GM19351 (cell line): ENCODE data around the gene RAB3C.
"Not testable (repeated sequence)": the region's sequence is repeated elsewhere in the genome, so short reads cannot be mapped to it uniquely, and the experiment has no call there.

Experiments
- ATAC-seq: cut with Tn5 transposase; IDR thresholded peaks from one replicate; pipeline ENCODE4 v1.9.1; 2021; ENCODE audit warnings: mild to moderate bottlenecking, moderate library complexity; ENCODE audit not compliant: unreplicated experiment

RAB3C gene

DNA sequence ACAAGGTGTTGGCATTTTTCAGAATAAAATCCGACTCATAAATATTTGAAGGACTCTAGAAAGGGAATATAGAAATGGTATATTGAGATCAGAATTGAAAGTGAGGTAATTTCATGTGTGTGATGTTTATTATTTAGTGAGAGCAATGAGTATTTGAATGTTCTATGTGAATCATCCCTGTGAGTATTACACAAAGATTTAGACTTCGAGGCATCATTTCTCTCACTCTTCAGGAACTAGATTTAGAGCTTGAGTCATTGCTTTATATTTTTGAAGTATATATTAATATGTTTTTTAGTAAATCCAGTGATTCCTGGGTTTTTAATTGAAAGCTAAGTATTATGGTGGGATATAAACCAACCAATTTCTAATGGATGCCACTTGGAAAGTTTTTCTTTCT lies 91.2 kb downstream of the RAB3C start:
- ATAC-seq, result no peak

DNA sequence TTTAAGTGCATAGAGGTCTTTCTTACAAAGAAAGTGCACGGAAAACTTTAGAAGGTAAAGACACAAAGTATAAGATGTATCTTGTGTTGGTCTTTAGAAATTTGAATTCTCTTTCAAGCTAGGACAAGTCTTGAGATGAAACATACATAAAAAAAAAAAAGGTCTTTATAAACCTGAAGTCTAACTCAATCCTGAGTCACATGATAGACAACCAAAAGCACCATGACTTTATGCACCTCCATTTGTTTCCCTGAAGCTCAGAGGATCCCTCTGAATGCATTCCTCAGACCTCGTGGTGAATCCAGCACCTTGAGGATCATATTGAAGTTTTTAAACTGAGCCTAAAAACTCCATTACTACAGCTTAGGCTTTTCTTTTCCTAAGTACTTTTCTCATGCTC lies 91.8 kb downstream of the RAB3C start:
- ATAC-seq, result no peak

DNA sequence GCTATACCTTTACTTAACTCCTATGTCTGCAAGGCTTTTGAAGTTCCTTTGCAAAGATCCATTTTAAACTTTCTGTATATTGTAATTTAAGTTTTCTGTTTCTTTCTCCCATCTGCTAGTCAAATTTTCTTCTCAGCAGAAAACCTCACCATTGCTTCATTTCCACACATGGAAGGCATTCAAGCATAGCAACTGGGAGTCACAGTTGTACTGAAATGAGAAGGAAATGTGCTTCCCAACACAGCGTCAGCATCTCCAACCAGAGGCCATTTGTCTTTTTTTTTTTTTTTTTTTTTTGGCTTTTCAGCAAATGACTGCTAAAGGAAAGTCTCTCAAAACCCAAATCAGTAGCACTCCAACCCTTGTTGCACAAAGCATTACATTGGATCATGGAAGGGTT lies 92.5 kb downstream of the RAB3C start:
- ATAC-seq, result no peak

DNA sequence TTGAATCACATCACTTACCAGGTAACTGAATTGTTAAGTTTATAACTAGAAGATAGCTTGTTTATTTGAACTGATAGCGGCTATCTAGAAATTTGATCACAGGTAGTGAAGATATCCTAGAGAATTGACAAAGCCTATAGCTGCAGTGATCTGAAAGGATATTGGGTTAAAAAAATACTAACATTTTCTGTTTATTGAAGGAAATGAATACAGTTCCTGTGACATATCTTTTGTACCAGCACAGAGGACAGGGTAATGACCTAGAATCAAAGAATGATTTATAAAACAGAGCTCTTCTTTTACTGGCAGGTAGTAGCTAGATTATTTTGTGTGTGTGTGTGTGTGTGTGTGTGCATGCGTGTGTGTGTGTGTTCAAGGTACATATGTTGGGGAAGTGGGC lies 94.8 kb downstream of the RAB3C start:
- ATAC-seq, result no peak

DNA sequence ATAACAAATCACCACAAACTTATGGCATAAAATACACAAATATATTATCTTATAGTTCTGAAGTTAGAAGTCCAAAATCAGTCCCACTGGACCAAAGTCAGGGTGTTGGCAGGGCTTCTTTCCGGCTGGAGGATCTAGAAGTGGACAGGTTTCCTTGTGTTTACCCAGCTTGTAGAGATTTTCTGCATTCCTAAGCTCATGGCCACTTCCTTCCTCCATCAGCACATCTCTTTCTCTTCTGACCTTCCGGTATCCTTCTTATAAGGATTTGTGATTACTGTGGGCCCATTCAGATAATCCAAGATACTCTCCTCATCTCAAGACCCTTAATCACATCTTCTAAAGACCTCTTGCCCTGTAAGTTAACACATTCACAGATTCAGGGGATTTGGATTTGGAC lies 97.6 kb downstream of the RAB3C start:
- ATAC-seq, result no peak

DNA sequence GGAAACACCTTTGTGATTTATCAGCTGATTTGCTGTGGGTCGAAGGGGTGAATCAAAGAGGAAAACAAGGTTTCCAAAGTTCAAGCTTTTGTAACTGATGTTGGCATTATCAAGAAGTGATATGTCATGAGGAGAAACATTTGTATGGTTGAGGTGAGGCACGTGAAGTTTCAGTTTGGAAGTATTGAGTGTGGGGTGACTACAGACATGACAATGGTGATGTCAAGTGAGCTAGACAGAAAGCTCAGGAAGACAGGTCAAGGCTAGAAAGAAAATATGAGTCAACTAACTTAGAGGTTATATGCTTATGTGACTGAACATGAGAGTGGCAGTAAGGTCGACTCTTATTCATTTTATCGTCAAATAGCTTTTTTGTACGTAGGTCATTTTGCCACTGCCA lies 99.1 kb downstream of the RAB3C start:
- ATAC-seq, result no peak

DNA sequence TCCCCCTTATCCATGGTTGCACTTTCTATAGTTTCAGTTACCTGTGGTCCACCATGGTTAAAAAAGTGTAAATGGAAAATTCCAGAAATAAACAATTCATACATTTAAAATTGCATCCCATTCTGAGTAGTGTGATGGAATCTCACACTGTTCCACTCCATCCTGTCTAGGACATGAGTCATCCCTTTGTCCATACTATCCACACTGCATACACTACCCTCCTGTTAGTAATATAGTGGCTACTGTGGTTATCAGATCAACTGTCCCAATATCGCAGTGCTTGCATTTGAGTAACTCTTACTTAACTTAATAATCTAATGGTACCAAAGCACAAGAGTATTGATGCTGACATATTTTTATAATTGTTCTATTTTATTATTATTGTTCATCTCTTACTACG lies 100.7 kb downstream of the RAB3C start:
- ATAC-seq, result no peak

DNA sequence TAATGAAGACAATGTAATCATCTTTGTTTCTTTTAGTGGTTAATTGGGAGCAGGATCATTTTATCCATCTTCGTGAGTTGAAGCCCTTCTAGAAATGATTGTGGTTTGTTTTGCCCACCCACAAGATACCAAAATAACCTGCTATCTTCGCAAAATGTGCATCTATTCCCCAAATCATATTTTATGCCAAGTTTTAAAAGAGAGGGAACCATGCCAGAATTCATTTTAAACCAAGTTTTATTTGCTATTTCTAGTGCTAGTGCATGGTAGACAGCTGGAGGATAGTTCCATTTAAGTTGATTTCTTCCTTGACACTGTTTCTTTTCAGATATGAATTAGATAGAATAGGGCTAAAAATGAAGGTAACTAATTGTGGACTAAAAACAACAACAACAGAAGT lies 104.2 kb downstream of the RAB3C start:
- no peak for ATAC-seq

DNA sequence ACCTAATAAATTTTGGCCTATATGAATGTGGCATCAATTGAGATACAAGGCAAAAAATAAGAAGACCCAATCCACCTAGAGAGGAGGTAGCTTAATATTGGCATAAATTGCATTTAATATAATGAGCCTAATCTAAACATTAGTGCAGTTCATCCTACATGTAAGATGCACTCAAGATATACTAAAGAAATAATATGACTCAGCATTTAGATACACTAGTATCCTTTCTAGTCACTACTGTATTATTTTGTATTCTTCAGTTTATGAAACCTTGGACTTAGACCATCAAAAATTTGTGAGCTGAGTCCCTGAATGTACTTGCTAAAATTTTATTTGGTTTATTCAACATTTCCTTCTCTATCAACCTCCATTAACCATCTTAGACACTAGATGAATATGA lies 104.7 kb downstream of the RAB3C start:
- no peak for ATAC-seq

DNA sequence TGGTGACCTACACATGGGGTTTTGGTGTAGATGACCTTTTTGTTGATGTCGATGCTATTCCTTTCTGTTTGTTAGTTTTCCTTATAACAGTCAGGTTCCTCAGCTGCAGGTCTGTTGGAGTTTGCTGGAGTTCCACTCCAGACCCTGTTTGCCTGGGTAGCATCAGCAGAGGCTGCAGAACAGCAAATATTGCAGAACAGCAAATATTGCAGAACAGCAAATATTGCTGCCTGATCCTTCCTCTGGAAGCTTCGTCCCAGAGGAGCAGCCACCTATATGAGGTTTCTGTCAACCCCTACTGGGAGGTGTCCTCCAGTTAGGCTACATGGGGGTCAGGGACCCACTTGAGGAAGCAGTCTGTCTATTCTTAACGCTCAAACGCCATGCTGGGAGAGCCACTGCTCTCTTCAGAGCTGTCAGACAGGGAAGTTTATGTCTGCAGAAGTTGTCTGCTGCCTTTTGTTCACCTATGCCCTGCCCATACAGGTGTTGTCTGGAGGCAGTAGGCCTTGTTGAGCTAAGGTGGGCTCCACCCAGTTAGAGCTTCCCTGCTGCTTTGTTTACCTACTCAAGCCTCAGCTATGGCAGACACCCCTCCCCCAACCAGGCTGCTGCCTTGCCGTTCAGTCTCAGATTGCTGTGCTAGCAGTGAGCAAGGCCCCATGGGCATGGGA lies 116.3 kb downstream of the RAB3C start:
- not testable (repeated sequence) for ATAC-seq

DNA sequence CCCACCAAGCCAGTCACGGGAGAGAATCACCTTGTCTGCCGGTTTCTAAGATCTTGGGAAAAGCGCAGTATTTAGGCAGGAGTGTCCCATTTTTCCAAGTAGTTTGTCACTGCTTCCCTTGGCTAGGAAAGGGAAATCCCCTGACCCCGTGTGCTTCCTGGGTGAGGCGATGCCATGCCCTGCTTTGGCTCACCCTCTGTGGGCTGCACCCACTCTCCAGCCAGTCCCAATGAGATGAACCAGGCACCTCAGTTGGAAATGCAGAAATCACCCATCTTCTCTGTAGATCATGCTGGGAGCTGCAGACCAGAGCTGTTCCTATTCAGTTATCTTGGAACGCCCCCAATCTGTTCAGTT lies 116.9 kb downstream of the RAB3C start:
- no peak for ATAC-seq

DNA sequence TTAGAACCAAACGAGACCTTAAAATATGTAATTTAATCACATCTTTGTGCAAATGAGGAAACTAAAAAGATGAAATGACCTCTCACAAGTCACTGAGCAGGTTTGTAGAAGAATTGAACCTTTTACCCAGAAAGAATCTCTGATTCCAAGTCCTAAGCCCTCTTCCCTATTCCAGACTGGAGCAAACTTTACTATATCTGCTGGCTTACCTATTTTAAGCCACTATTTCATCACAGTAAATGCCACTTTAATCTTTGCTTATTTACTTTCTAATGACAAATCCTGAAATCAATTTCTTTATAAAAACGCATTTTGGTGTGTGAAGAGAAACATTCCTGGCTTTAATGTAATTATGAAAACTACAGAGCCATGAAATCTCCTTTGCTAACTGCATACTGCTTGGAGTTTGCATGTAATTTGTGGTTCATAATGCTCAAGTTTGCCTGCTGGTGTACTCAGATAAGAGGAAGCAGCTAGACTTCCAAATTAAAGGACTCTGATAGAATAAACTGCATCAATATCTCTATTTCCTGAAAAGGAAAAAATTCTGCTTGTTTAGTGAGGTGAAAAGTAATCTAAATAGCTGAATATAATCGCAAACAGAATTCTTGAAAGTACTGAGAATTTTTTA lies 121.2 kb downstream of the RAB3C start:
- no peak for ATAC-seq

DNA sequence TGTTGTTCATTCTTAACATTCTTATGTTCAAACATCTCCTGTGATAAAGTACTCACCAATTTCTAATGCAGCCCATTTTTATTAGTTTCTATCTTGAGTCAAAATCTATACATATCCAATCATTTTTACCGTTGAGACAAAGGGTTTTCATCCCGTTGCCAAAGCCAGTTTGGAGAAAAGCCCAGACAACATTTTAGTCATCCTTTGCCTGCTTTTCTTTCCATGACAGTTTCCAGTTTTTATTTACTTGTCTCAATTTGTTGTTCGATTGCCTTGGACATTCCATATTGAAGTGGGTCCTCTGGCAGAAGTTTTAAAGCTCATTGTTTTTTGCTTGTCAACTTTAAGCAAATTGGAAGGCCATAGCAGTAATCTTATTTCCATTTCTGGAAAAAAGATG lies 123.9 kb downstream of the RAB3C start:
- ATAC-seq, result no peak

DNA sequence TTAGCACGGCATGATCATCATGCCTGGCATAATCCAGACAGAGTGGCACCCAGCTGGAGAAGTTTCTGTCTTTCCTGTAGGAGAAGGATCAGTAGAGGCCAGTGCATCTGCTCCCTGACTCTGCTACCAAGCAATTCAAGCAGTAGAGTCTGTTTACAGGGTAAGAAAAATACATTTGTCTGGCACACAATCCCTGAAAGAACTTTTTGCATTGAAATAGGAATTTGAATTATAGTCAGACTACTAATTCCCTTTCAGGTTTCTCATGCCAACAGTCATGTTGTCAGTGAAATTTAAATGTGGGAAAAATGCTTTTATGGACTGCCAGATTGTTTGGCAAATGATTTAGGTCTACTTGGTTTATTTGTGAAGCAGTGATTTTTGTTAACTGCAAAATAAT lies 125.6 kb downstream of the RAB3C start:
- no peak for ATAC-seq

DNA sequence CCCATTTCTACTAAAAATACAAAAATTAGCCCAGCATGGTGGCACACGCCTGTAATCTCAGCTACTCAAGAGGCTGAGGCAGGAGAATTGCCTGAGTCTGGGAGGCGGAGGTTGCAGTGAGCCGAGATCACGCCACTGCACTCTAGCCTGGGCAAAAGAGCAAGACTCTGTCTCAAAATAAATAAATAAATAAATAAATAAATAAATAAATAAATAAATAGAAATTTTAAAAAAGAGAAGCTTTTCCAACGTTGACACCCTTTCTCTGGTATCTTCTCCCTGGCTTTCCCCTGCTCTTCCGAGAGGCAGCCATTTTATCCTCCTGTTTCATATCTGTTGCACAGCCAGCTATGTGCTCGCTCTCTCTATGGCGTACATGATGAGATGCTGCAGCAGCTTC lies 127.5 kb downstream of the RAB3C start:
- not testable (repeated sequence) for ATAC-seq

DNA sequence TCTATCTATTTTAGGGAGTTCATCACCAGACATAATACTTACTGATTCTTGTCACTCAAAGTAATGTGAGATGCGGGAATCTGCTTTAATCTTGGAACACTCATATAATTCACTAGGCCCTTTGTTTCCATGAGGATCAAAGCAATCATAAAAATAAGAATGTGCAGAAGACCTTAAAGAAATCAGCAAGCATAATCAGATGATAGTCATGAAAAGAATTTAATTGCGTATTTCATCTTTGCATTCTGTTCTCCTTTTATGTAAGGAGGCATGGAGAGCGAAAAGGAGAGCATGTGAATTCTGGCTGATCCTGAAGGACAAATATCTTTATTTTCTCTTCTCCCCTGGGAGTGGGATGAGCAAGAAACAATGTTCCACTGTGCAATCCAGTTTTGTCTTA lies 128.0 kb downstream of the RAB3C start:
- no peak for ATAC-seq

DNA sequence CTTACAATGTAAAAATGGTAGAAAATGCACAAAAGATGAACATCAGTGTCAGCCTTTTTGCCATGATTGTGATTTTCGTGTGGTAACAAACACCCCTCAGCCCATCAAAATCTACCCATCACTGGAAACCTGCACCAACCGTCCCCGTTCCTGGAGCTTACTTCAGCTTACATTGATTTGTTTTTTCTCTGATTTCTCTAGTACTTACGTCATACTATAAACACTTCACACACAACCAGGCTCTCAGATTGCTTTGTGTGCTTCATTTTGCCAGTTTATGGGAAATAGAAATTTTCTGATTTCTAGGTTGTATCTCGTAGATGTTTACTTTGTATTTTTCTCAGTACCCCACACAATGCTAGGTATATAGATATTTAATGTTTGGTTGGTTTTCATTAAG lies 129.1 kb downstream of the RAB3C start:
- no peak for ATAC-seq

DNA sequence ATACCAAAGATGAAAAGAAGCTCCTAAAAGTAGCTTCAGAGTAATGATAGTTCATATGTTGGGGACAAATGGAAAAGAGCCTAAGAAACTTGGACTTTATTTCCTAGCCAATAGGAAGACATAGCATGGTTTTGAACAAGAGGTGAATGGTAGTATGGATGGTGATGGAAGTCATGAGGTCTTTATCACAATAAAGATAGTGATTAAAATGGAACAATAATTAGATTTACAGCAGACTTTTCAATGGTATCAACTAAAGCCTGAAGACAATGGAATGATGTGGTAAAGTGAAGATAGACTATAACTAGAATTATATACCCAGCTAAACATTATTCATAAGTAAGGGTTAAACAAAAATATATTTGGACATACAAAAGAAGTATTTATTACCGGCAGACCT lies 131.2 kb downstream of the RAB3C start:
- ATAC-seq, result no peak

DNA sequence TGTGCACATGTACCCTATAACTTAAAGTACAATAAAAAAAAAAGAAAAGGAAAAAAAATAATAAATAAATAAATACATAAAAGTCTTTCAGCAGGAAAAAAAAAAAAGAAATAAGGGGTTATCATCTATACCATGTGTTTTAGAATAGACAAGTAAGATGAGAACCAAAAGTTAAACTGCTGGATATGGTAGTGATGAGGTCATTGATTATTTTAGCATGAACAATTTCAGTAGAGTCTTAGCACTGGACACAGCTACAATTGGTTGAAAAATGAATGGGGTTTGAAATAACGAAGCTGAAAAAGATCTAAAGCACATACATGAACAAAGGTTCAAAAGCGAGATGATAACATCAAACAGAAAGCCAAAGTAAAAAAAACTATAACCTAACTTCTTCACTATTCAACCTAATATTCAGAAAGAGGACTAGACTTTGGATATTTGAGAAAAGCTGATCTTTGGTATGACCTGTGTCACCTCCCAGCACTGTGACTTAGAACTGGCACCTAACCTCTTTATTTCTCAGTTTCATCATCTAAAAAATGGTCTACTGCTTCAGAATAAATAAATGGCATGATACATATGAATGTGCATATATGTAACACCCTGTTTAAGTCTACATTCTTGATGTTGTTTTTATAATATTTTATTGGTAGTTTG lies 133.3 kb downstream of the RAB3C start:
- ATAC-seq, result no peak

DNA sequence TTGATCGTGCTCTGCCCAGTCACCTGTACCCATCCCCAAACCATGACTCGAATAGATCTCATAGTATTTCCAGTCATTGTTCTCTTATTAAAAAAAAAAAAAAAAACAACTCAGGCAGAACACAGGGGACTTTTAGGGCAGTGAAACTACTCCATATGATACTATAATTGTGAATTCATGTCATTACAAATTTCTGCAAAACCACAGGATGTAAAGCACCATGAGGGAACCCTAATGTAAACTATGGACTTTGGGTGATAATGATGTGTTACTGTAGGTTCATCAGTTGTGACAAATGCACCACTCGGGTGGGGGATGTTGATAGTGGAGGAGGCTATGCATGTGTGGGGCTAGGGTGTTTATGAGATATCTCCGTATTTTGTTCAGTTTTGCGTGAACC lies 133.8 kb downstream of the RAB3C start:
- no peak for ATAC-seq

DNA sequence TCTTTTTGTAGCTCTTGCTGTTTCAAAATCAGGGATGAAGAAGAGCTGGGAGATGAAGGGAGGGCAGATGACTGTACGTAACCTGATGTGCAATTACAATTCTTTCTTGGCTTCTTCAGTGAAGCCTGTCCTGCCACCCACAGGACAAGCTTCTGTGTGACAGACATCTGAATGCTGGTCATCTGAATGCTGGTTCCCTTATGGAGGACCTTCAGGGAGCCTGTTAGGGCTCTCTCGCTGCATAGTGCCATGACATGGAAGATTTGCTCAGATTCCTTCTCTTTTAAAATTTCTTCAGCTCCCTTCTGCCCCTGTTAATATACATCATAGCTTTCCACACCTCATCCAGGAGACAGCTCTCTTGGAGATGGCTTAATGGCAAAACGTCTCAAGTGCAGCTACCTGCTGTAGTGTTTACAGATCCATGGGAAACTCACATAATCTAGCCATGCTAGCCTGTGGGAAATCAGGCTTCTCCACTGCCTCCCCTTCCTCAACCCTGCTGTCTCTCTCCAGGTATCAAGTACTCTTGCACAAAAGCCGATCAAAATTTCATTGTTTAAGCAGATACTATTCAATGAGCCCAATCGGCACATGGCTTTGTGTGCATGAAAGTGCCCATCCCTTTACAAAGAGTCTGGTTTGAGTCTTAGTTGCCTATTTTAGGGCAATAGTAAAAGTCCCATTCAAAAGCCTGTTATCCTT lies 134.6 kb downstream of the RAB3C start:
- no peak for ATAC-seq
